ENCODE data around the gene MLLT10.

The MLLT10 gene

GRCh38 chr10:21626457-21627161, 92.6 kb downstream of the MLLT10 start:
- TF ChIP-seq, protein P1, sequence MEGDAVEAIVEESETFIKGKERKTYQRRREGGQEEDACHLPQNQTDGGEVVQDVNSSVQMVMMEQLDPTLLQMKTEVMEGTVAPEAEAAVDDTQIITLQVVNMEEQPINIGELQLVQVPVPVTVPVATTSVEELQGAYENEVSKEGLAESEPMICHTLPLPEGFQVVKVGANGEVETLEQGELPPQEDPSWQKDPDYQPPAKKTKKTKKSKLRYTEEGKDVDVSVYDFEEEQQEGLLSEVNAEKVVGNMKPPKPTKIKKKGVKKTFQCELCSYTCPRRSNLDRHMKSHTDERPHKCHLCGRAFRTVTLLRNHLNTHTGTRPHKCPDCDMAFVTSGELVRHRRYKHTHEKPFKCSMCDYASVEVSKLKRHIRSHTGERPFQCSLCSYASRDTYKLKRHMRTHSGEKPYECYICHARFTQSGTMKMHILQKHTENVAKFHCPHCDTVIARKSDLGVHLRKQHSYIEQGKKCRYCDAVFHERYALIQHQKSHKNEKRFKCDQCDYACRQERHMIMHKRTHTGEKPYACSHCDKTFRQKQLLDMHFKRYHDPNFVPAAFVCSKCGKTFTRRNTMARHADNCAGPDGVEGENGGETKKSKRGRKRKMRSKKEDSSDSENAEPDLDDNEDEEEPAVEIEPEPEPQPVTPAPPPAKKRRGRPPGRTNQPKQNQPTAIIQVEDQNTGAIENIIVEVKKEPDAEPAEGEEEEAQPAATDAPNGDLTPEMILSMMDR (IDR thresholded peaks at IDR 0.05), result no peak

DNA sequence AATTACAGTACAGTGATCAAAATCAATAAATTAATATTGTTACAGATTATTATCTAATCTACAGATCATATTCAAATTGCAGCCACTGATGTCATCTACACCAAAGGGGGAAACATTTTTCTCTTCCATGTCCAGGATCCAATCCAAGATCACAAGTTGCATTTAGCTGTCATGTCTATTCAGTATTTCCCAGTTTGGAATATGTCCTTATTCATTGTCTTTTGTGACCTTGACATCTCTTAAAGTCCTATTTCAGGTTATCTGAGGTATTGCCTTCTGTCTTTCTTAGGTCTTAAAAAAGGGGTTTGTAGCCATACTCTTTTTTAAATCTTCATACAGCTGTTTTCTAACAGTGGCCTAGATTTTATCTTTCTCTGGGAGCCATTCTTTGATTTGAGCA, 93.3 kb downstream of the MLLT10 start:
- TF ChIP-seq, protein P1 (IDR thresholded peaks at IDR 0.05), result no peak

DNA sequence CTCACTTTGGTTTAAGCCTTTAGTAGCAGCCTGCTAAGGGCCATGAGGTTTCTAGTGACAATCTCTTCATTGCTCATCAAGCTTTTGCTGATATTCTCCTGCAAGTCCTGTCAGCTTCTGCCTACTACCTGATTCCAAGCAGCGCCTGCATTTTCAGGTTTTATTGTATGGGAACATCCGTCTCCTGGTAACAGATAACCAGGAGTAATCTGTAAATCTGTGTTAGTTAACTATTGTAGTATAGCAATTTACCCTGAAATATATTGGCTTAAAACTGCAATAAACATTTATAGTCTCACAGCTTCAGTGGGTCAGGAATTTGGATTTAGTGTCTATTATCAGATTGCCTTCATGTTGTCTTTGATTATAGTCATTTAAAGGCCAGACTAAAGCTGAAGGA, 94.0 kb downstream of the MLLT10 start:
- TF ChIP-seq, protein P1 (IDR thresholded peaks at IDR 0.05), result no peak

- TF ChIP-seq, protein P1 (IDR thresholded peaks at IDR 0.05), result no peak
Observed at GRCh38 chr10:21634599-21635365, 100.8 kb downstream of the MLLT10 start.

GRCh38 chr10:21637795-21638194, 103.8 kb downstream of the MLLT10 start:
- TF ChIP-seq, protein P1 (IDR thresholded peaks at IDR 0.05), result no peak

DNA sequence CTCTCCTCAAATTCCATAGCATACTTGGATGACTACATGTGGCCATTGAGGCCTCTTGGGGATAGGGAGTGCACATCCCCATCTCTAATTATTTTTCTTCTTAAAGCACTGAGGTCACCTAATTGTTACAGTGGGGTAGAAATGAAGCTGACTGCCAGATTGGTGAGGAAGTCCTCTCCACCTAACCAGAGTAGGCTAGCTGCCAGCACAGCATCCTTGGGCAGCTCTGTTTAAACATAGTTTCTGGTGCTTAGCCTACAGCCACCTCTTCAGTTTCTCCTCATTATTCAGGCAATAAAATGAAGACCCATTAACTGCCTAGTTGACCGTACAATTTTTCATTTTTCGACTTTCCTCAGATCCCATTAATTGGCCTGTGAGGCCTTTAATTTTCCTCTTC, 104.6 kb downstream of the MLLT10 start:
- TF ChIP-seq, protein P1 (IDR thresholded peaks at IDR 0.05), result no peak

- TF ChIP-seq, protein P1 (IDR thresholded peaks at IDR 0.05), result no peak
Observed at GRCh38 chr10:21648040-21648439, 114.0 kb downstream of the MLLT10 start.

Data from LNCAP (cell line).